GM23338 (cell line): Measurements from ENCODE around the gene KCMF1. TPM values are rescaled to one million over a fixed set of nuclear protein-coding genes. Genes with fewer than 3 reads are reported as not detected.

Experiments
- ATAC-seq: fragments of 200-7000 bp; cut with Tn5 transposase; 3 replicates; pipeline ENCODE4 v1.9.1; 2020
- DNase-seq: peaks from one replicate; pipeline ENCODE4 v3.0.0-alpha.2; 2015; ENCODE audit warnings: low spot score
- H2AFZ ChIP-seq: fragments of 200-600 bp; sonication (generic); 2 replicates; pipeline ENCODE4 v1.8.0; 2016; ENCODE audit warnings: antibody characterized with exemption, mild to moderate bottlenecking, moderate library complexity
- H3F3A ChIP-seq: fragments of 200-600 bp; sonication (generic); replicated peaks from 2 replicates; pipeline ENCODE4 v1.8.0; 2017; ENCODE audit warnings: antibody characterized with exemption, mixed run types, low read depth
- H3K27ac ChIP-seq: fragments of 200-600 bp; sonication (generic); 2 replicates; pipeline ENCODE4 v1.6.1; 2016; ENCODE audit warnings: low read depth
- H3K27me3 ChIP-seq: fragments of 200-600 bp; sonication (generic); 2 replicates; pipeline ENCODE4 v1.8.0; 2016; ENCODE audit warnings: mild to moderate bottlenecking, mixed run types, moderate library complexity; ENCODE audit not compliant: insufficient read depth
- H3K36me3 ChIP-seq: fragments of 200-600 bp; sonication (generic); 2 replicates; pipeline ENCODE4 v1.8.0; 2016; ENCODE audit warnings: mild to moderate bottlenecking; ENCODE audit not compliant: insufficient read depth
- H3K4me1 ChIP-seq: fragments of 200-600 bp; sonication (generic); 2 replicates; pipeline ENCODE4 v1.8.0; 2016; ENCODE audit warnings: mild to moderate bottlenecking, moderate library complexity; ENCODE audit not compliant: insufficient read depth
- H3K4me2 ChIP-seq: fragments of 200-600 bp; sonication (generic); 2 replicates; pipeline ENCODE4 v1.7.1; 2017; ENCODE audit warnings: mixed run types
- H3K4me3 ChIP-seq: fragments of 200-600 bp; sonication (generic); 2 replicates; pipeline ENCODE4 v1.6.1; 2016; ENCODE audit warnings: mixed run types
- H3K79me2 ChIP-seq: fragments of 200-600 bp; sonication (generic); replicated peaks from 2 replicates; pipeline ENCODE4 v1.8.0; 2017; ENCODE audit warnings: mild to moderate bottlenecking; ENCODE audit not compliant: insufficient read depth
- H3K9me2 ChIP-seq: fragments of 200-600 bp; sonication (generic); 2 replicates; pipeline ENCODE4 v1.8.0; 2017; ENCODE audit not compliant: insufficient read depth
- H4K20me1 ChIP-seq: fragments of 200-600 bp; sonication (generic); replicated peaks from 2 replicates; pipeline ENCODE4 v1.8.0; 2017; ENCODE audit warnings: mild to moderate bottlenecking; ENCODE audit not compliant: insufficient read depth
- H3K27ac Mint-ChIP-seq: 2 replicates; pipeline ENCODE4 v1.8.0; 2020; ENCODE audit warnings: inconsistent platforms, mild to moderate bottlenecking, moderate library complexity, mixed read lengths
- H3K27me3 Mint-ChIP-seq: 3 replicates; pipeline ENCODE4 v1.8.0; 2022; ENCODE audit warnings: low read depth, mild to moderate bottlenecking, moderate library complexity, mixed read lengths, inconsistent platforms; ENCODE audit not compliant: insufficient read depth, poor library complexity
- H3K36me3 Mint-ChIP-seq: 3 replicates; pipeline ENCODE4 v1.8.0; 2021; ENCODE audit warnings: low read depth, mild to moderate bottlenecking, inconsistent platforms, moderate library complexity, mixed read lengths
- H3K4me1 Mint-ChIP-seq: 3 replicates; pipeline ENCODE4 v1.8.0; 2020; ENCODE audit warnings: mild to moderate bottlenecking, inconsistent platforms, mixed read lengths
- H3K4me3 Mint-ChIP-seq: 3 replicates; pipeline ENCODE4 v1.8.0; 2021; ENCODE audit warnings: moderate library complexity, mild to moderate bottlenecking, inconsistent platforms, mixed read lengths
- H3K9me3 Mint-ChIP-seq: 3 replicates; pipeline ENCODE4 v1.8.0; 2020; ENCODE audit warnings: moderate library complexity, mild to moderate bottlenecking, inconsistent platforms, mixed read lengths
- CREB1 ChIP-seq: fragments of 250-450 bp; sonication (Bioruptor Pico); IDR thresholded peaks from 2 replicates; pipeline ENCODE4 v1.5.0; 2020; ENCODE audit warnings: low read depth, mild to moderate bottlenecking, moderate library complexity
- EZH2 ChIP-seq: fragments of 200-600 bp; sonication (generic); IDR thresholded peaks from one replicate; pipeline ENCODE4 v1.8.0; 2017; ENCODE audit warnings: antibody characterized with exemption, mild to moderate bottlenecking, low read depth; ENCODE audit not compliant: unreplicated experiment
- JUNB ChIP-seq: IDR thresholded peaks from one replicate; pipeline ENCODE4 v1.6.1; 2016; ENCODE audit warnings: antibody characterized with exemption; ENCODE audit not compliant: unreplicated experiment
- NANOG ChIP-seq: IDR thresholded peaks from 2 replicates; pipeline ENCODE4 v1.6.1; 2016; ENCODE audit warnings: antibody characterized with exemption, borderline replicate concordance
- POLR2AphosphoS5 ChIP-seq: IDR thresholded peaks from 2 replicates; pipeline ENCODE4 v1.6.1; 2016; ENCODE audit warnings: antibody characterized with exemption, low read depth
- STAT1 ChIP-seq: IDR thresholded peaks from one replicate; pipeline ENCODE4 v1.6.1; 2016; ENCODE audit warnings: antibody characterized with exemption; ENCODE audit not compliant: unreplicated experiment
- ZNF114 ChIP-seq: fragments of 250-450 bp; sonication (Bioruptor Pico); IDR thresholded peaks from 2 replicates; pipeline ENCODE4 v1.5.0; 2020; ENCODE audit warnings: mild to moderate bottlenecking, moderate library complexity
- polyA plus RNA-seq: library from polyadenylated mRNA; unstranded; fragments of >200 nt; fragmentation: Nextera tagmentation; extraction: Ambion mirVana; gene quantifications from 2 replicates; pipeline ENCODE4 v1.2.1, GENCODE V29; 2016
- total RNA-seq: library from RNA; depleted of rRNA; stranded (reverse); fragments of >200 nt; shearing (Covaris generic); gene quantifications from 2 replicates; pipeline ENCODE4 v1.2.3, GENCODE V29; 2014
- TF ChIP-seq, protein P1 (sequence below): IDR thresholded peaks from 2 replicates; pipeline ENCODE4 v1.6.1; 2016; ENCODE audit warnings: antibody characterized with exemption
- TF ChIP-seq, protein P2 (sequence below): fragments of 250-450 bp; sonication (Bioruptor Pico); IDR thresholded peaks from 2 replicates; pipeline ENCODE4 v1.5.0; 2020; ENCODE audit warnings: mild to moderate bottlenecking, moderate library complexity
- TF ChIP-seq, protein P3 (sequence below): IDR thresholded peaks from one replicate; pipeline ENCODE4 v1.6.1; 2018; ENCODE audit warnings: antibody characterized with exemption; ENCODE audit not compliant: unreplicated experiment

Gene KCMF1
- total and polyA plus RNA-seq, 2 experiments from 2014 or later, result 29.3 to 120 TPM

GRCh38 chr2:85032621-85033020 is 61.7 kb downstream of the KCMF1 start:
- TF ChIP-seq ZNF114 (CRISPR knock-in tag) (no peak), EZH2 (no peak), CREB1 (CRISPR knock-in tag) (no peak), NANOG (no peak), JUNB (no peak)
- TF ChIP-seq, protein P1, sequence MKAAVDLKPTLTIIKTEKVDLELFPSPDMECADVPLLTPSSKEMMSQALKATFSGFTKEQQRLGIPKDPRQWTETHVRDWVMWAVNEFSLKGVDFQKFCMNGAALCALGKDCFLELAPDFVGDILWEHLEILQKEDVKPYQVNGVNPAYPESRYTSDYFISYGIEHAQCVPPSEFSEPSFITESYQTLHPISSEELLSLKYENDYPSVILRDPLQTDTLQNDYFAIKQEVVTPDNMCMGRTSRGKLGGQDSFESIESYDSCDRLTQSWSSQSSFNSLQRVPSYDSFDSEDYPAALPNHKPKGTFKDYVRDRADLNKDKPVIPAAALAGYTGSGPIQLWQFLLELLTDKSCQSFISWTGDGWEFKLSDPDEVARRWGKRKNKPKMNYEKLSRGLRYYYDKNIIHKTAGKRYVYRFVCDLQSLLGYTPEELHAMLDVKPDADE, result no peak
- no peak for ATAC-seq
- peaks cover 17% of the 10 kb centered on the region for H3K4me1 Mint-ChIP-seq
- no peaks in the 10 kb centered on the region for H3K9me3 Mint-ChIP-seq
- H3K36me3 Mint-ChIP-seq, result peaks cover 68% of the 10 kb centered on the region
- 0 out of 2 replicates have a peak overlapping the region, but pooled peaks have one; percentile 22 for H3K27ac ChIP-seq
- peaks cover 78% of the 10 kb centered on the region for H3K79me2 ChIP-seq
- H3K4me3 Mint-ChIP-seq, result no peak overlapping the region
- H3K4me1 ChIP-seq, result 0 out of 2 replicates have a peak, but pooled peaks cover 4% of the 10 kb centered on the region
- no peak overlapping the region for H3K4me2 ChIP-seq
- peaks cover 33% of the 10 kb centered on the region for H3K36me3 ChIP-seq
- H3K27me3 Mint-ChIP-seq, result no peaks in the 10 kb centered on the region
- H3K27me3 ChIP-seq, result no peaks in the 10 kb centered on the region
- DNase-seq, result no peak
- H4K20me1 ChIP-seq, result peaks cover 27% of the 10 kb centered on the region
- H3K4me3 ChIP-seq, result no peak overlapping the region
- H3K9me2 ChIP-seq, result no peaks in the 10 kb centered on the region
- no peaks in the 10 kb centered on the region for H3F3A ChIP-seq
- no peak overlapping the region for H3K27ac Mint-ChIP-seq
- no peak overlapping the region for H2AFZ ChIP-seq

DNA sequence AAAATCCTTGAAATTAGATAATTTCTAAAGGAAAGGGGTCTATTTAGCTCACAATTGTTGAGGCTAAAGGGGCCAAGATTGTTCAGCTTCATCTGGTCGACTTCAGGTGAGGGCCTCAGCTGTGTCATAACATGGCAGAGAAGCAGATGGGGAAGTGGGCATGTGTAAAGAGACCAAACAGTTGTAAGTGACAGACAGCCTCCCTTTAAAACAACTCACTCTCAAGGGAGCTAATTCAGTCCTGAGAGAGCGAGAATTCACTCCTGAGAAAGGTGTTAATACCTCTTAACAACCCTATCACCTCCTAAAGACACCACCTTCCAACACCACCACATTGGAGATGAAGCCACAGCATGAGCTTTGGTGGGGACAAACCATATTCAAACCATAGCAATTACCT is 62.4 kb downstream of the KCMF1 start:
- Histone ChIP-seq H3K4me1 (0 out of 2 replicates have a peak, but pooled peaks cover 4% of the 10 kb centered on the region), H3F3A (no peaks in the 10 kb centered on the region), H3K9me2 (no peaks in the 10 kb centered on the region), H3K4me3 (no peak overlapping the region), H3K27me3 (no peaks in the 10 kb centered on the region), H3K4me2 (no peak overlapping the region), H3K27ac (no peak overlapping the region), H3K79me2 (peaks cover 74% of the 10 kb centered on the region), H4K20me1 (peaks cover 32% of the 10 kb centered on the region), H2AFZ (no peak overlapping the region), H3K36me3 (peaks cover 31% of the 10 kb centered on the region)
- no peak for ATAC-seq
- H3K36me3 Mint-ChIP-seq, result peaks cover 63% of the 10 kb centered on the region; the same call in 2 of the 3 replicates
- no peak overlapping the region for H3K4me3 Mint-ChIP-seq
- no peaks in the 10 kb centered on the region for H3K9me3 Mint-ChIP-seq
- H3K27me3 Mint-ChIP-seq, result no peaks in the 10 kb centered on the region
- H3K27ac Mint-ChIP-seq, result no peak overlapping the region; the same call in 1 of the 2 replicates
- DNase-seq, result no peak
- H3K4me1 Mint-ChIP-seq, result peaks cover 17% of the 10 kb centered on the region
- TF ChIP-seq POLR2AphosphoS5 (no peak), EZH2 (no peak), NANOG (no peak), STAT1 (no peak)
- TF ChIP-seq, protein P1, result no peak
- TF ChIP-seq, protein P2, sequence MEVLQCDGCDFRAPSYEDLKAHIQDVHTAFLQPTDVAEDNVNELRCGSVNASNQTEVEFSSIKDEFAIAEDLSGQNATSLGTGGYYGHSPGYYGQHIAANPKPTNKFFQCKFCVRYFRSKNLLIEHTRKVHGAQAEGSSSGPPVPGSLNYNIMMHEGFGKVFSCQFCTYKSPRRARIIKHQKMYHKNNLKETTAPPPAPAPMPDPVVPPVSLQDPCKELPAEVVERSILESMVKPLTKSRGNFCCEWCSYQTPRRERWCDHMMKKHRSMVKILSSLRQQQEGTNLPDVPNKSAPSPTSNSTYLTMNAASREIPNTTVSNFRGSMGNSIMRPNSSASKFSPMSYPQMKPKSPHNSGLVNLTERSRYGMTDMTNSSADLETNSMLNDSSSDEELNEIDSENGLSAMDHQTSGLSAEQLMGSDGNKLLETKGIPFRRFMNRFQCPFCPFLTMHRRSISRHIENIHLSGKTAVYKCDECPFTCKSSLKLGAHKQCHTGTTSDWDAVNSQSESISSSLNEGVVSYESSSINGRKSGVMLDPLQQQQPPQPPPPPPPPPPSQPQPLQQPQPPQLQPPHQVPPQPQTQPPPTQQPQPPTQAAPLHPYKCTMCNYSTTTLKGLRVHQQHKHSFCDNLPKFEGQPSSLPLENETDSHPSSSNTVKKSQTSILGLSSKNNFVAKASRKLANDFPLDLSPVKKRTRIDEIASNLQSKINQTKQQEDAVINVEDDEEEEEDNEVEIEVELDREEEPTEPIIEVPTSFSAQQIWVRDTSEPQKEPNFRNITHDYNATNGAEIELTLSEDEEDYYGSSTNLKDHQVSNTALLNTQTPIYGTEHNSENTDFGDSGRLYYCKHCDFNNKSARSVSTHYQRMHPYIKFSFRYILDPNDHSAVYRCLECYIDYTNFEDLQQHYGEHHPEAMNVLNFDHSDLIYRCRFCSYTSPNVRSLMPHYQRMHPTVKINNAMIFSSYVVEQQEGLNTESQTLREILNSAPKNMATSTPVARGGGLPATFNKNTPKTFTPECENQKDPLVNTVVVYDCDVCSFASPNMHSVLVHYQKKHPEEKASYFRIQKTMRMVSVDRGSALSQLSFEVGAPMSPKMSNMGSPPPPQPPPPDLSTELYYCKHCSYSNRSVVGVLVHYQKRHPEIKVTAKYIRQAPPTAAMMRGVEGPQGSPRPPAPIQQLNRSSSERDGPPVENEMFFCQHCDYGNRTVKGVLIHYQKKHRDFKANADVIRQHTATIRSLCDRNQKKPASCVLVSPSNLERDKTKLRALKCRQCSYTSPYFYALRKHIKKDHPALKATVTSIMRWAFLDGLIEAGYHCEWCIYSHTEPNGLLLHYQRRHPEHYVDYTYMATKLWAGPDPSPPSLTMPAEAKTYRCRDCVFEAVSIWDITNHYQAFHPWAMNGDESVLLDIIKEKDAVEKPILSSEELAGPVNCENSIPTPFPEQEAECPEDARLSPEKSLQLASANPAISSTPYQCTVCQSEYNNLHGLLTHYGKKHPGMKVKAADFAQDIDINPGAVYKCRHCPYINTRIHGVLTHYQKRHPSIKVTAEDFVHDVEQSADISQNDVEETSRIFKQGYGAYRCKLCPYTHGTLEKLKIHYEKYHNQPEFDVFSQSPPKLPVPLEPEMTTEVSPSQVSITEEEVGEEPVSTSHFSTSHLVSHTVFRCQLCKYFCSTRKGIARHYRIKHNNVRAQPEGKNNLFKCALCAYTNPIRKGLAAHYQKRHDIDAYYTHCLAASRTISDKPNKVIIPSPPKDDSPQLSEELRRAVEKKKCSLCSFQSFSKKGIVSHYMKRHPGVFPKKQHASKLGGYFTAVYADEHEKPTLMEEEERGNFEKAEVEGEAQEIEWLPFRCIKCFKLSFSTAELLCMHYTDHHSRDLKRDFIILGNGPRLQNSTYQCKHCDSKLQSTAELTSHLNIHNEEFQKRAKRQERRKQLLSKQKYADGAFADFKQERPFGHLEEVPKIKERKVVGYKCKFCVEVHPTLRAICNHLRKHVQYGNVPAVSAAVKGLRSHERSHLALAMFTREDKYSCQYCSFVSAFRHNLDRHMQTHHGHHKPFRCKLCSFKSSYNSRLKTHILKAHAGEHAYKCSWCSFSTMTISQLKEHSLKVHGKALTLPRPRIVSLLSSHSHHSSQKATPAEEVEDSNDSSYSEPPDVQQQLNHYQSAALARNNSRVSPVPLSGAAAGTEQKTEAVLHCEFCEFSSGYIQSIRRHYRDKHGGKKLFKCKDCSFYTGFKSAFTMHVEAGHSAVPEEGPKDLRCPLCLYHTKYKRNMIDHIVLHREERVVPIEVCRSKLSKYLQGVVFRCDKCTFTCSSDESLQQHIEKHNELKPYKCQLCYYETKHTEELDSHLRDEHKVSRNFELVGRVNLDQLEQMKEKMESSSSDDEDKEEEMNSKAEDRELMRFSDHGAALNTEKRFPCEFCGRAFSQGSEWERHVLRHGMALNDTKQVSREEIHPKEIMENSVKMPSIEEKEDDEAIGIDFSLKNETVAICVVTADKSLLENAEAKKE (CRISPR knock-in tag), result no peak
- TF ChIP-seq, protein P3, sequence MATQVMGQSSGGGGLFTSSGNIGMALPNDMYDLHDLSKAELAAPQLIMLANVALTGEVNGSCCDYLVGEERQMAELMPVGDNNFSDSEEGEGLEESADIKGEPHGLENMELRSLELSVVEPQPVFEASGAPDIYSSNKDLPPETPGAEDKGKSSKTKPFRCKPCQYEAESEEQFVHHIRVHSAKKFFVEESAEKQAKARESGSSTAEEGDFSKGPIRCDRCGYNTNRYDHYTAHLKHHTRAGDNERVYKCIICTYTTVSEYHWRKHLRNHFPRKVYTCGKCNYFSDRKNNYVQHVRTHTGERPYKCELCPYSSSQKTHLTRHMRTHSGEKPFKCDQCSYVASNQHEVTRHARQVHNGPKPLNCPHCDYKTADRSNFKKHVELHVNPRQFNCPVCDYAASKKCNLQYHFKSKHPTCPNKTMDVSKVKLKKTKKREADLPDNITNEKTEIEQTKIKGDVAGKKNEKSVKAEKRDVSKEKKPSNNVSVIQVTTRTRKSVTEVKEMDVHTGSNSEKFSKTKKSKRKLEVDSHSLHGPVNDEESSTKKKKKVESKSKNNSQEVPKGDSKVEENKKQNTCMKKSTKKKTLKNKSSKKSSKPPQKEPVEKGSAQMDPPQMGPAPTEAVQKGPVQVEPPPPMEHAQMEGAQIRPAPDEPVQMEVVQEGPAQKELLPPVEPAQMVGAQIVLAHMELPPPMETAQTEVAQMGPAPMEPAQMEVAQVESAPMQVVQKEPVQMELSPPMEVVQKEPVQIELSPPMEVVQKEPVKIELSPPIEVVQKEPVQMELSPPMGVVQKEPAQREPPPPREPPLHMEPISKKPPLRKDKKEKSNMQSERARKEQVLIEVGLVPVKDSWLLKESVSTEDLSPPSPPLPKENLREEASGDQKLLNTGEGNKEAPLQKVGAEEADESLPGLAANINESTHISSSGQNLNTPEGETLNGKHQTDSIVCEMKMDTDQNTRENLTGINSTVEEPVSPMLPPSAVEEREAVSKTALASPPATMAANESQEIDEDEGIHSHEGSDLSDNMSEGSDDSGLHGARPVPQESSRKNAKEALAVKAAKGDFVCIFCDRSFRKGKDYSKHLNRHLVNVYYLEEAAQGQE, result no peak
